Esophagus muscularis mucosa (tissue), 4 donors: ENCODE results near the gene JPH3. TPM values are rescaled to one million over a fixed set of nuclear protein-coding genes. Genes with fewer than 3 reads are reported as not detected.

Experiments
- DNase-seq: peaks from one replicate; pipeline ENCODE4 v3.0.0-alpha.2; 2017; ENCODE audit errors: extremely low spot score
- H3K27ac ChIP-seq, 4 donors: fragments of 200-600 bp; sonication (generic); replicated peaks in 1 of 4; 1 replicate in 3 of 4; 2 replicates in 1 of 4; pipeline ENCODE4 v1.5.1; 2016 to 2019; ENCODE audit warnings: mild to moderate bottlenecking in 1 of 4
- H3K27me3 ChIP-seq, 4 donors: fragments of 200-600 bp; sonication (generic); one replicate each; pipeline versions ENCODE4 v1.5.1 to v1.6.0; 2016 to 2019
- H3K36me3 ChIP-seq, 4 donors: fragments of 200-600 bp; sonication (generic); one replicate each; pipeline ENCODE4 v1.5.1; 2016 to 2019
- H3K4me1 ChIP-seq, 4 donors: fragments of 200-600 bp; sonication (generic); one replicate each; pipeline ENCODE4 v1.5.1; 2016 to 2019
- H3K4me3 ChIP-seq, 4 donors: fragments of 200-600 bp; sonication (generic); 1 replicate in 2 of 4; 2 replicates in 2 of 4; pipeline ENCODE4 v1.5.1; 2016 to 2019; ENCODE audit warnings: mild to moderate bottlenecking in 4 of 4, moderate library complexity in 1 of 4
- H3K9me3 ChIP-seq, 4 donors: fragments of 200-600 bp; sonication (generic); 1 replicate in 3 of 4; 2 replicates in 1 of 4; pipeline ENCODE4 v1.5.1; 2016 to 2019
- CTCF ChIP-seq, 3 experiments: fragments of 200-600 bp in 2 of 3; fragments of 450-650 bp in 1 of 3; sonication (generic) in 2 of 3; IDR thresholded peaks; one replicate each; pipeline ENCODE4 v1.5.1; 2017 to 2019; ENCODE audit warnings: antibody characterized with exemption in 3 of 3, mild to moderate bottlenecking in 2 of 3, moderate library complexity in 1 of 3
- EP300 ChIP-seq: sonication (generic); formaldehyde crosslinking; IDR thresholded peaks from one replicate; pipeline ENCODE4 v1.6.1; 2017; ENCODE audit warnings: antibody characterized with exemption
- POLR2A ChIP-seq: fragments of 450-650 bp; IDR thresholded peaks from one replicate; pipeline ENCODE4 v1.6.1; 2017; ENCODE audit warnings: antibody characterized with exemption, moderate library complexity, mild to moderate bottlenecking, low read depth
- POLR2AphosphoS5 ChIP-seq, 2 donors: sonication (generic); formaldehyde crosslinking; IDR thresholded peaks; one replicate each; pipeline ENCODE4 v1.6.1; 2017; ENCODE audit warnings: antibody characterized with exemption in 2 of 2
- WGBS: methylation state at CpG from one replicate; pipeline ENCODE4 v1.1.5; 2018; 5-methylcytosine and 5-hydroxymethylcytosine counted together
- intact Hi-C: fragments of 100-400 bp; cut with DNase I; formaldehyde crosslinking; loops from one replicate; pipeline ENCODE4 v1.15.1; 2023
- total RNA-seq, 4 donors: library from RNA; depleted of rRNA; stranded (reverse); fragments of >200 nt; gene quantifications; one replicate each; pipeline versions ENCODE4 v1.1.0 to v1.2.1, GENCODE V29; 2016

The JPH3 gene
- total RNA-seq, 4 donors from 2014 or later = 0.42 to 2.2 (median 0.54) TPM

- DNase-seq = no peak
- no peak overlapping the region for H3K27ac ChIP-seq
- H3K27me3 ChIP-seq = peaks cover 0 to 45% (median 0%) of the 10 kb centered on the region in 4 donors
- intact Hi-C loops = no loop called here
- no peak for TF ChIP-seq CTCF (IDR thresholded peaks at IDR 0.05)
- no peak for TF ChIP-seq EP300
- no peak for TF ChIP-seq POLR2AphosphoS5 (IDR thresholded peaks at IDR 0.05)
- H3K4me3 ChIP-seq = no peak overlapping the region
- H3K36me3 ChIP-seq = no peaks in the 10 kb centered on the region
- no peaks in the 10 kb centered on the region for H3K9me3 ChIP-seq
- no peaks in the 10 kb centered on the region for H3K4me1 ChIP-seq
- WGBS = 93% methylated on average over 19 of the region's 33 CpGs
Measured at GRCh38 chr16:87647431-87648185, 45.3 kb downstream of the JPH3 start.

GRCh38 chr16:87648236-87648635 is 45.9 kb downstream of the JPH3 start:
- no peak for DNase-seq
- no peaks in the 10 kb centered on the region for H3K36me3 ChIP-seq
- no peak overlapping the region for H3K4me3 ChIP-seq
- H3K4me1 ChIP-seq = no peaks in the 10 kb centered on the region
- no peak for TF ChIP-seq POLR2A
- no peak for TF ChIP-seq EP300
- no peak for TF ChIP-seq POLR2AphosphoS5 (IDR thresholded peaks at IDR 0.05)
- TF ChIP-seq CTCF (IDR thresholded peaks at IDR 0.05) = no peak
- peaks cover 0 to 45% (median 0%) of the 10 kb centered on the region in 4 donors for H3K27me3 ChIP-seq
- H3K9me3 ChIP-seq = no peaks in the 10 kb centered on the region
- 63% methylated on average over 23 of the region's 23 CpGs for WGBS
- no peak overlapping the region for H3K27ac ChIP-seq
- intact Hi-C loops = no loop called here

- 75% methylated on average over 14 of the region's 29 CpGs for WGBS
Measured at GRCh38 chr16:87648698-87649487, 46.6 kb downstream of the JPH3 start.

GRCh38 chr16:87652386-87652785 is 50.1 kb downstream of the JPH3 start:
- DNase-seq = no peak
- TF ChIP-seq POLR2AphosphoS5 (IDR thresholded peaks at IDR 0.05) (no peak), EP300 (no peak), POLR2A (no peak), CTCF (IDR thresholded peaks at IDR 0.05) (no peak)
- Histone ChIP-seq H3K4me3 (no peak overlapping the region), H3K9me3 (peaks cover 0 to 7% (median under 1%) of the 10 kb centered on the region in 4 donors), H3K4me1 (no peaks in the 10 kb centered on the region), H3K36me3 (no peaks in the 10 kb centered on the region), H3K27ac (no peak overlapping the region), H3K27me3 (peaks cover 0 to 58% (median 0%) of the 10 kb centered on the region in 4 donors)
- WGBS = 92% methylated on average over 13 of the region's 17 CpGs
- intact Hi-C loops = no loop called here

More at GRCh38 chr16:87648698-87649487, 46.6 kb downstream of the JPH3 start:
- Histone ChIP-seq H3K9me3 (no peaks in the 10 kb centered on the region), H3K27me3 (peaks cover 0 to 45% (median 0%) of the 10 kb centered on the region in 4 donors), H3K4me3 (no peak overlapping the region), H3K4me1 (no peaks in the 10 kb centered on the region), H3K36me3 (no peaks in the 10 kb centered on the region), H3K27ac (no peak overlapping the region)
- no peak for DNase-seq
- no peak for TF ChIP-seq POLR2A
- no peak for TF ChIP-seq EP300
- no peak for TF ChIP-seq CTCF (IDR thresholded peaks at IDR 0.05)
- TF ChIP-seq POLR2AphosphoS5 (IDR thresholded peaks at IDR 0.05) = no peak
- intact Hi-C loops = no loop called here
